ENCODE measurements around the gene THSD7B.

The THSD7B gene

DNA sequence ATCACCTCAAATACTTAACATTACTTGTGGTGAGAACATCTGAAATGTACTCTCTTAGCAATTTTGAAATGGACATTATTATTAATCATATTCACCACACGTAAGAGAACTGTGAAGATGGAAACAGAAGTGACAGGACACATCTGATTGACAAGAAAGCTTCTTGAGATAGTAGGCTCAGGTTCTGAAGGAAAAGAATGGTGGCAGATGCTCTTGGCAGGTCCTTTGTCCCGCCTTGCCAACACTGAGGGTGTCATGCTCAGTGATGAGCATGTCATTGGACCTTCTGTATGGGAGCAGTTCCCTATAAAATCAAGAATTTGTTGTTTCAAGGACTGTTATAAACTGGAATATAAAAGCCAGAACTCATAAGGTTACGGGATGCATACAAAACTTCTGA, 428.1 kb downstream of the THSD7B start:
- no peak overlapping the region for H3K27ac Mint-ChIP-seq
- peaks cover 27% of the 10 kb centered on the region for H3K4me1 Mint-ChIP-seq
- no peak for DNase-seq
- no peaks in the 10 kb centered on the region for H3K9me3 Mint-ChIP-seq
- peaks cover 4% of the 10 kb centered on the region for H3K27me3 Mint-ChIP-seq (ENCODE audit: low read depth, poor library complexity)
- TF ChIP-seq, protein P1, sequence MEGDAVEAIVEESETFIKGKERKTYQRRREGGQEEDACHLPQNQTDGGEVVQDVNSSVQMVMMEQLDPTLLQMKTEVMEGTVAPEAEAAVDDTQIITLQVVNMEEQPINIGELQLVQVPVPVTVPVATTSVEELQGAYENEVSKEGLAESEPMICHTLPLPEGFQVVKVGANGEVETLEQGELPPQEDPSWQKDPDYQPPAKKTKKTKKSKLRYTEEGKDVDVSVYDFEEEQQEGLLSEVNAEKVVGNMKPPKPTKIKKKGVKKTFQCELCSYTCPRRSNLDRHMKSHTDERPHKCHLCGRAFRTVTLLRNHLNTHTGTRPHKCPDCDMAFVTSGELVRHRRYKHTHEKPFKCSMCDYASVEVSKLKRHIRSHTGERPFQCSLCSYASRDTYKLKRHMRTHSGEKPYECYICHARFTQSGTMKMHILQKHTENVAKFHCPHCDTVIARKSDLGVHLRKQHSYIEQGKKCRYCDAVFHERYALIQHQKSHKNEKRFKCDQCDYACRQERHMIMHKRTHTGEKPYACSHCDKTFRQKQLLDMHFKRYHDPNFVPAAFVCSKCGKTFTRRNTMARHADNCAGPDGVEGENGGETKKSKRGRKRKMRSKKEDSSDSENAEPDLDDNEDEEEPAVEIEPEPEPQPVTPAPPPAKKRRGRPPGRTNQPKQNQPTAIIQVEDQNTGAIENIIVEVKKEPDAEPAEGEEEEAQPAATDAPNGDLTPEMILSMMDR (IDR thresholded peaks at IDR 0.05) = no peak
- no peak overlapping the region for H3K4me3 Mint-ChIP-seq
- H3K36me3 Mint-ChIP-seq (ENCODE audit: low read depth) = no peaks in the 10 kb centered on the region

DNA sequence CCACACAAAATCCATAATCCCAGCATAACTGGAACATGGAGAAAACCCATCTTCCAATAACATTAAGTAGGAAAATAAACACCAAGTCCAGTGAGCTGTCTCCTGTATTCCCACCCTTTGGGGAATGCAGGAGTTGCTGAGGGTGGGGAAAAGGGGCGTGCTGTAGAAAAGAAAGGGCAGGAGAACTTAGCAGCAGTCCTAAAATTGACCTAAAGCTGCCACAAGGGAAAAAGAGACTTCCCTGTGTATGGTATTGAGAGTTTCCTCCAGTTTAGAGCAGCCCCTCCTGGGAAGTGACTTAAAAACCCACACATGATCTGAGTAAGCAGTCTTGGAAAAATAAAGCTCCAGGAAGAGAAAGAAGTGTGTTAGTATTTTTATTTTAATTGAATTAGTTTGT, 428.8 kb downstream of the THSD7B start:
- H3K4me3 Mint-ChIP-seq = no peak overlapping the region
- TF ChIP-seq, protein P1 (IDR thresholded peaks at IDR 0.05) = no peak
- H3K27me3 Mint-ChIP-seq (ENCODE audit: low read depth, poor library complexity) = peaks cover 4% of the 10 kb centered on the region
- no peak for DNase-seq
- no peaks in the 10 kb centered on the region for H3K36me3 Mint-ChIP-seq (ENCODE audit: low read depth)
- no peak overlapping the region for H3K27ac Mint-ChIP-seq
- H3K4me1 Mint-ChIP-seq = peaks cover 24% of the 10 kb centered on the region
- no peaks in the 10 kb centered on the region for H3K9me3 Mint-ChIP-seq

DNA sequence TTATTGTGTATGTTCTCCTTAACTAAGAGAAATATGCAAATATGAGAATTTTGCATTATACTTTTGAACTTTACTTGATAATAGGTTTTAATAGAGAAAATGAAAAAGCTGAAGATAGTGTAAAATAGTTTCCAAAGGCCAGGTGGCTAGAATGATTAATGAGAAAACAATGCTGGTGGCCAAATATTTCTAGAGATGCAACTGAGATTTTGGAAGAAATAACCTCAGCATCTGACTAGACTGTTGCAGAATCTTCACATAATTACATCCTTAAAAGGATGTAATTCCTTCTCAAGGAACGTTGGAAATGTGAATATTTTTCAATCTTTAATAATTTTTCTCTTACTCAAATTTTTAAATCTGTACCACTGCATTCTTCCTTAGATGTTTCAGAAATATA, 434.4 kb downstream of the THSD7B start:
- Mint-ChIP-seq H3K27ac (no peak overlapping the region), H3K27me3 (ENCODE audit: low read depth, poor library complexity) (peaks cover 8% of the 10 kb centered on the region), H3K36me3 (ENCODE audit: low read depth) (no peaks in the 10 kb centered on the region), H3K4me1 (no peaks in the 10 kb centered on the region), H3K9me3 (no peaks in the 10 kb centered on the region), H3K4me3 (no peak overlapping the region)
- TF ChIP-seq, protein P1 (IDR thresholded peaks at IDR 0.05) = no peak
- DNase-seq = no peak

DNA sequence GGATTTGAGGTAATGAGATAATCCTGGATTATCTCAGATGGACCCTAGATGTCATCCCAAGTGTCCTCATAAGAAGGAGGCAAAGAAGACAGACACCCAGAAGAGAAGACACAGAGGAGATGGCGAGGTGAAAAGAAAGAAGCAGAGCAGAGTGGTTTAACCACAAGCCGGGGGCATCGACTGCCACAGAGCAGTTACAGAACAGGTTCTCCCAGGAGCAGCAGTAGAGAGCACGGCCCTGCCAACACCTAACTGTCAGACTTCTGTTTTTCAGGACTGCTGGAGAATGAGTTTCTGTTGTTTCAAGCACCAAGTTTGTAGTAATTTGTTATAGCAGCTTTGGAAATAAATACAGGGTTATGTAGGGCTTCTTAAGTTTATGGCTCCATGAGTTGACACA, 437.0 kb downstream of the THSD7B start:
- no peak for DNase-seq
- H3K9me3 Mint-ChIP-seq = no peaks in the 10 kb centered on the region
- peaks cover 9% of the 10 kb centered on the region for H3K27me3 Mint-ChIP-seq (ENCODE audit: low read depth, poor library complexity)
- H3K4me1 Mint-ChIP-seq = no peaks in the 10 kb centered on the region
- no peaks in the 10 kb centered on the region for H3K36me3 Mint-ChIP-seq (ENCODE audit: low read depth)
- H3K27ac Mint-ChIP-seq = no peak overlapping the region
- no peak overlapping the region for H3K4me3 Mint-ChIP-seq
- TF ChIP-seq, protein P1 (IDR thresholded peaks at IDR 0.05) = no peak

DNA sequence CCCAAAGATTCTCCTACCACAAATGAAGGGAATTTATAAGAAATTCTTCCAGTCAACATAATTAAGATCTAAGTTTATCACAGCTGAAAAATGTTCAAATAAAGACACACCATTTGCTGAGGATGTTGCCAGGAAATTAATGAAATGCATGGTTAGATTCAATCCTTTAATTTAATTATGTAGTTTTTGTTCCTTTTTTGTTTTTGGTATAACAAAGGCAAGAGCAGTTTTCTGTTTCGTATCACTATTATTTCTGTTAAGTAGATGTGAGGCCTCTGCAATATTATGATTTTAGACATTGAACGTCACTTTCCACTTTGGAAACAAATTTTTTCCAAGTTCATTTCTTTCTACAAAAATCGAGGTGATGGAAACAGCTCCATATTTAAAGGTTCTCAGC, 440.0 kb downstream of the THSD7B start:
- Mint-ChIP-seq H3K4me3 (no peak overlapping the region), H3K9me3 (no peaks in the 10 kb centered on the region), H3K36me3 (ENCODE audit: low read depth) (no peaks in the 10 kb centered on the region), H3K27me3 (ENCODE audit: low read depth, poor library complexity) (peaks cover 9% of the 10 kb centered on the region), H3K4me1 (no peaks in the 10 kb centered on the region), H3K27ac (no peak overlapping the region)
- no peak for DNase-seq
- TF ChIP-seq, protein P1 (IDR thresholded peaks at IDR 0.05) = no peak

DNA sequence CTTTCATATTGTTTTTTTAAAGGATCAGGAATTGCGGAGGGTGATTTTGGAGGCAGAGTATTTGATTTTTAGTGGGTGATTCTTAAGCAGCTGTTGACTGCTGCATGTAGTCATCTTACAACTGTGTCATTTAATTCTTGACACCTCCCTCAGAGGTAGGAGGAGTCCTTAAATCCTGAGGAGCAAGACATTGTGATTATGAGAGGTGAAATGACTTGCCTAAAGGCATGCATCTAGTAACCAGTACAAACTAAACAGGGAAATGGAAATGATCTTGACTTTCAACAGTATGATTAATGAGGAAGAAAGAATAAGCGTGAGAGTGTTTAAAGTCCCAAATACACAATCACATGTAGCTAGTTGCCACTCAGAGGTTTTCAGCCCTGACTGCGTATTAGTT, 440.7 kb downstream of the THSD7B start:
- Mint-ChIP-seq H3K27ac (no peak overlapping the region), H3K4me1 (no peaks in the 10 kb centered on the region), H3K27me3 (ENCODE audit: low read depth, poor library complexity) (peaks cover 9% of the 10 kb centered on the region), H3K36me3 (ENCODE audit: low read depth) (no peaks in the 10 kb centered on the region), H3K4me3 (no peak overlapping the region), H3K9me3 (no peaks in the 10 kb centered on the region)
- DNase-seq = no peak
- TF ChIP-seq, protein P1 (IDR thresholded peaks at IDR 0.05) = no peak

Data from nephron progenitor cell (in vitro differentiated cells).